HCT116 (cell line): ENCODE measurements around the gene RHBDD1.

ENCODE experiments used
- EGR1 ChIP-seq: IDR thresholded peaks from 2 replicates; pipeline ENCODE4 v1.6.1; 2012; ENCODE audit warnings: low read depth
- EZH2 ChIP-seq: fragments of 200-600 bp; sonication (generic); IDR thresholded peaks from 2 replicates; pipeline ENCODE4 v1.6.1; 2017; ENCODE audit warnings: antibody characterized with exemption, mixed run types
- POLR2A ChIP-seq: IDR thresholded peaks from 2 replicates; pipeline ENCODE4 v1.7.0; 2011; ENCODE audit warnings: borderline replicate concordance; ENCODE audit not compliant: insufficient read depth, insufficient read length; ENCODE audit errors: extremely low read depth
- POLR2AphosphoS5 ChIP-seq: IDR thresholded peaks from 2 replicates; pipeline ENCODE4 v1.6.1; 2011; ENCODE audit warnings: mild to moderate bottlenecking, low read depth, low read length, moderate library complexity
- SIN3A ChIP-seq: IDR thresholded peaks from 2 replicates; pipeline ENCODE4 v1.6.1; 2012; ENCODE audit warnings: low read depth
- SRF ChIP-seq: IDR thresholded peaks from 2 replicates; pipeline ENCODE4 v1.6.1; 2012; ENCODE audit warnings: low read depth
- TF ChIP-seq, protein P1 (sequence below): IDR thresholded peaks from 2 replicates; pipeline ENCODE4 v1.6.1; 2012
- TF ChIP-seq, protein P2 (sequence below), 3 experiments: fragments of 200-600 bp in 1 of 3; sonication (generic) in 1 of 3; IDR thresholded peaks in 2 of 3; conservative IDR thresholded peaks in 1 of 3; 2 replicates each; pipeline ENCODE4 v1.5.1; 2012 to 2017; ENCODE audit warnings: low read depth in 2 of 3, low read length in 2 of 3, antibody characterized with exemption in 1 of 3, borderline replicate concordance in 1 of 3, control low read depth in 1 of 3, mild to moderate bottlenecking in 1 of 3, mixed read lengths in 1 of 3, mixed run types in 1 of 3, moderate library complexity in 1 of 3; ENCODE audit not compliant: insufficient read depth in 1 of 3

DNA sequence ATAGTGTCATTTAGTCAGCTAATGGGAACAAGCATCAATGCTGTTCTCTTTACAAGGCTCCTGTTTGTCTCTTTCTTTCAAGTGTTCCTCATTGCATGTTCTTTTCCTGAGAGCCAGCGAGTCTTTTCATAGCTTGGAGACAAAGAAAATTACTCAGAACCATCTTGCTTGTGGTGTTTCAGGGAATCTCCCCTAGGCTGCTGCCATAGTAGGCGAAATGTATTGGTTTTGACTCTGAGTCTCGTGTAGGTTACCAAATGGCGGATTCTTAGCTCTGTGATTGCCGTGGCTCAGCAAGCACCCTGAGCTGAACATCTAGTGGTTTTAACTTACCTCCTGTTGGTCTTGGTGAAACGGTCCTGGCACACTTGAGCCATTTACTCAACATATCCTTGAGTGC lies 68.7 kb downstream of the RHBDD1 start:
- TF ChIP-seq EGR1 (no peak), POLR2A (no peak), EZH2 (no peak), SIN3A (no peak), SRF (no peak), POLR2AphosphoS5 (no peak)
- TF ChIP-seq, protein P1, sequence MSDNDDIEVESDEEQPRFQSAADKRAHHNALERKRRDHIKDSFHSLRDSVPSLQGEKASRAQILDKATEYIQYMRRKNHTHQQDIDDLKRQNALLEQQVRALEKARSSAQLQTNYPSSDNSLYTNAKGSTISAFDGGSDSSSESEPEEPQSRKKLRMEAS: no peak
- TF ChIP-seq, protein P2, sequence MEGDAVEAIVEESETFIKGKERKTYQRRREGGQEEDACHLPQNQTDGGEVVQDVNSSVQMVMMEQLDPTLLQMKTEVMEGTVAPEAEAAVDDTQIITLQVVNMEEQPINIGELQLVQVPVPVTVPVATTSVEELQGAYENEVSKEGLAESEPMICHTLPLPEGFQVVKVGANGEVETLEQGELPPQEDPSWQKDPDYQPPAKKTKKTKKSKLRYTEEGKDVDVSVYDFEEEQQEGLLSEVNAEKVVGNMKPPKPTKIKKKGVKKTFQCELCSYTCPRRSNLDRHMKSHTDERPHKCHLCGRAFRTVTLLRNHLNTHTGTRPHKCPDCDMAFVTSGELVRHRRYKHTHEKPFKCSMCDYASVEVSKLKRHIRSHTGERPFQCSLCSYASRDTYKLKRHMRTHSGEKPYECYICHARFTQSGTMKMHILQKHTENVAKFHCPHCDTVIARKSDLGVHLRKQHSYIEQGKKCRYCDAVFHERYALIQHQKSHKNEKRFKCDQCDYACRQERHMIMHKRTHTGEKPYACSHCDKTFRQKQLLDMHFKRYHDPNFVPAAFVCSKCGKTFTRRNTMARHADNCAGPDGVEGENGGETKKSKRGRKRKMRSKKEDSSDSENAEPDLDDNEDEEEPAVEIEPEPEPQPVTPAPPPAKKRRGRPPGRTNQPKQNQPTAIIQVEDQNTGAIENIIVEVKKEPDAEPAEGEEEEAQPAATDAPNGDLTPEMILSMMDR (IDR thresholded peaks at IDR 0.05 in 2 of 3, conservative IDR thresholded peaks at IDR 0.05 in 1 of 3; ENCODE audit: borderline replicate concordance in 1 of 3, insufficient read depth in 1 of 3, low read depth in 2 of 3, low read length in 2 of 3): no peak
